ENCODE results near the gene GDPD4.

The GDPD4 gene

DNA sequence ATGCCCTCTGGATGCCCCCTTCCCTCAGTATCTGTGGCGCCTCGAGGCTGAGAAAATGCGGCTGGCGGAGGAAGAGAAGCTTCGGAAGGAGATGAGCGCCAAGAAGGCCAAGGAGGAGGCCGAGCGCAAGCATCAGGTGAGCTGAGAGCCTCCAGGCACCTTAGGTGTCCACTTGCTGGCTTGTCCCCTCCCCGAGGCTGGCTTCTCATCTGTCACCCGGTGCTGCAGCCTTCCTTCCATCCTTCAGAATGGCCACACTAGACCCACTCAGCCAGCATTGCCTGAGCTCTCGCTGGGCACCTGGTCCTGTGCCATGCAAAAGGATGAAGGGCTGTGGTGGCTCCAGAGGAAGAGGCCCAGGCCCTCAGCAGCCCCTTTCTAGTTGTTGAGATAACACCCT lies 121.1 kb downstream of the GDPD4 start:
- Histone ChIP-seq H3K27me3 (ENCODE audit: insufficient read depth, low read length, poor library complexity, severe bottlenecking) (no peaks in the 10 kb centered on the region), H3K4me1 (ENCODE audit: insufficient read depth, low read length, poor library complexity, severe bottlenecking) (no peaks in the 10 kb centered on the region), H2AFZ (ENCODE audit: low read length) (no peak overlapping the region), H3K9me3 (ENCODE audit: insufficient read depth, low read depth, low read length) (no peaks in the 10 kb centered on the region), H4K20me1 (ENCODE audit: insufficient read depth, low read length, poor library complexity, severe bottlenecking) (no peaks in the 10 kb centered on the region), H3K4me3 (ENCODE audit: low read length, poor library complexity, severe bottlenecking) (no peak overlapping the region), H3K9me2 (replicated peaks; ENCODE audit: low read depth, low read length) (no peaks in the 10 kb centered on the region), H3K9ac (ENCODE audit: low read depth, low read length, poor library complexity, severe bottlenecking) (no peak overlapping the region), H3K79me2 (ENCODE audit: insufficient read depth, low read length) (no peaks in the 10 kb centered on the region), H3F3A (ENCODE audit: low read depth) (no peaks in the 10 kb centered on the region), H3K4me2 (ENCODE audit: low read depth, low read length, poor library complexity, severe bottlenecking) (no peak overlapping the region), H3K36me3 (ENCODE audit: insufficient read depth, low read length) (no peaks in the 10 kb centered on the region)
- TF ChIP-seq EZH2phosphoT487 (IDR thresholded peaks at IDR 0.05; ENCODE audit: borderline replicate concordance) = no peak
- TF ChIP-seq, protein P1, sequence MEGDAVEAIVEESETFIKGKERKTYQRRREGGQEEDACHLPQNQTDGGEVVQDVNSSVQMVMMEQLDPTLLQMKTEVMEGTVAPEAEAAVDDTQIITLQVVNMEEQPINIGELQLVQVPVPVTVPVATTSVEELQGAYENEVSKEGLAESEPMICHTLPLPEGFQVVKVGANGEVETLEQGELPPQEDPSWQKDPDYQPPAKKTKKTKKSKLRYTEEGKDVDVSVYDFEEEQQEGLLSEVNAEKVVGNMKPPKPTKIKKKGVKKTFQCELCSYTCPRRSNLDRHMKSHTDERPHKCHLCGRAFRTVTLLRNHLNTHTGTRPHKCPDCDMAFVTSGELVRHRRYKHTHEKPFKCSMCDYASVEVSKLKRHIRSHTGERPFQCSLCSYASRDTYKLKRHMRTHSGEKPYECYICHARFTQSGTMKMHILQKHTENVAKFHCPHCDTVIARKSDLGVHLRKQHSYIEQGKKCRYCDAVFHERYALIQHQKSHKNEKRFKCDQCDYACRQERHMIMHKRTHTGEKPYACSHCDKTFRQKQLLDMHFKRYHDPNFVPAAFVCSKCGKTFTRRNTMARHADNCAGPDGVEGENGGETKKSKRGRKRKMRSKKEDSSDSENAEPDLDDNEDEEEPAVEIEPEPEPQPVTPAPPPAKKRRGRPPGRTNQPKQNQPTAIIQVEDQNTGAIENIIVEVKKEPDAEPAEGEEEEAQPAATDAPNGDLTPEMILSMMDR (conservative IDR thresholded peaks at IDR 0.05; ENCODE audit: low read length) = no peak

DNA sequence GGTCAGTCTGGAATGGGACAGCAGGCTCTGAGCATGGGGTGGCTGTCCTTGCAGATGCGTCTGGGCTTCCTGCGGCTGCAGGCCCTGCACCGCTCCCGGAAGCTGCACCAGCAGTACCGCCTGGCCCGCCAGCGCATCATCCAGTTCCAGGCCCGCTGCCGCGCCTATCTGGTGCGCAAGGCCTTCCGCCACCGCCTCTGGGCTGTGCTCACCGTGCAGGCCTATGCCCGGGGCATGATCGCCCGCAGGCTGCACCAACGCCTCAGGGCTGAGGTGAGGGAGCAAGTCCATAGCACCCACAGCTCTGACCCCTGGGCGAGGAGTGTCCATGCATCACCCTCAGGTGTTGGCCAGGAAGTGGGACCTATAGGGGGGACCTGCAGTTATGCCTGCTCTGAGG lies 121.8 kb downstream of the GDPD4 start:
- H3K36me3 ChIP-seq (ENCODE audit: insufficient read depth, low read length) = no peaks in the 10 kb centered on the region
- H4K20me1 ChIP-seq (ENCODE audit: insufficient read depth, low read length, poor library complexity, severe bottlenecking) = no peaks in the 10 kb centered on the region
- H3K9me3 ChIP-seq (ENCODE audit: insufficient read depth, low read depth, low read length) = no peaks in the 10 kb centered on the region
- no peaks in the 10 kb centered on the region for H3K27me3 ChIP-seq (ENCODE audit: insufficient read depth, low read length, poor library complexity, severe bottlenecking)
- H3K9me2 ChIP-seq (replicated peaks; ENCODE audit: low read depth, low read length) = no peaks in the 10 kb centered on the region
- TF ChIP-seq, protein P1 (conservative IDR thresholded peaks at IDR 0.05; ENCODE audit: low read length) = no peak
- no peak for TF ChIP-seq EZH2phosphoT487 (IDR thresholded peaks at IDR 0.05; ENCODE audit: borderline replicate concordance)
- H3K79me2 ChIP-seq (ENCODE audit: insufficient read depth, low read length) = no peaks in the 10 kb centered on the region
- H2AFZ ChIP-seq (ENCODE audit: low read length) = no peak overlapping the region
- no peak overlapping the region for H3K4me2 ChIP-seq (ENCODE audit: low read depth, low read length, poor library complexity, severe bottlenecking)
- H3F3A ChIP-seq (ENCODE audit: low read depth) = no peaks in the 10 kb centered on the region
- no peaks in the 10 kb centered on the region for H3K4me1 ChIP-seq (ENCODE audit: insufficient read depth, low read length, poor library complexity, severe bottlenecking)
- no peak overlapping the region for H3K9ac ChIP-seq (ENCODE audit: low read depth, low read length, poor library complexity, severe bottlenecking)
- H3K4me3 ChIP-seq (ENCODE audit: low read length, poor library complexity, severe bottlenecking) = no peak overlapping the region

DNA sequence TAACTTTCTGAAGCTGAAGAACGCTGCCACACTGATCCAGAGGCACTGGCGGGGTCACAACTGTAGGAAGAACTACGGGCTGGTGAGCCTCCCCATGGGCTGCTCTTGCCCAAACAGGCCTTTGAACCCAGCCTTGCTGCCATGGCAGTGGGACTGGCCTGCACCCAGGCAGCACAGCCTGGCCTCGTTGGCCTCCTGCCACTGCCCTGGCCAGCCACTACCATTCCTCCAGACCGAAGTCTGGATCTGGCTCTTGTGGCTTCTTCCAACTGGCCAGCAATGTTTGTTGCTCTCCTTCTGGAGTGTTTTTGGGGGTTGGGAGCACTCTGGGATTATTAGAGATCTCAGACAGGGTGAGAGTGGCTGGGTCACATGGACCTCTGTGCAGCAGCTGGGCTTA lies 122.4 kb downstream of the GDPD4 start:
- no peaks in the 10 kb centered on the region for H3K79me2 ChIP-seq (ENCODE audit: insufficient read depth, low read length)
- H3K4me3 ChIP-seq (ENCODE audit: low read length, poor library complexity, severe bottlenecking) = no peak overlapping the region
- no peaks in the 10 kb centered on the region for H3K9me2 ChIP-seq (replicated peaks; ENCODE audit: low read depth, low read length)
- no peaks in the 10 kb centered on the region for H3F3A ChIP-seq (ENCODE audit: low read depth)
- H4K20me1 ChIP-seq (ENCODE audit: insufficient read depth, low read length, poor library complexity, severe bottlenecking) = no peaks in the 10 kb centered on the region
- H2AFZ ChIP-seq (ENCODE audit: low read length) = no peak overlapping the region
- no peaks in the 10 kb centered on the region for H3K36me3 ChIP-seq (ENCODE audit: insufficient read depth, low read length)
- TF ChIP-seq EZH2phosphoT487 (IDR thresholded peaks at IDR 0.05; ENCODE audit: borderline replicate concordance) = no peak
- TF ChIP-seq, protein P1 (conservative IDR thresholded peaks at IDR 0.05; ENCODE audit: low read length) = no peak
- H3K9ac ChIP-seq (ENCODE audit: low read depth, low read length, poor library complexity, severe bottlenecking) = no peak overlapping the region
- H3K27me3 ChIP-seq (ENCODE audit: insufficient read depth, low read length, poor library complexity, severe bottlenecking) = no peaks in the 10 kb centered on the region
- no peak overlapping the region for H3K4me2 ChIP-seq (ENCODE audit: low read depth, low read length, poor library complexity, severe bottlenecking)
- no peaks in the 10 kb centered on the region for H3K9me3 ChIP-seq (ENCODE audit: insufficient read depth, low read depth, low read length)
- H3K4me1 ChIP-seq (ENCODE audit: insufficient read depth, low read length, poor library complexity, severe bottlenecking) = no peaks in the 10 kb centered on the region
